Ovary (tissue), 9 donors: ENCODE data around the gene HSPA1B. TPM values are rescaled to one million over a fixed set of nuclear protein-coding genes. Genes with fewer than 3 reads are reported as not detected.
"Not testable (repeated sequence)": the region's sequence is repeated elsewhere in the genome, so short reads cannot be mapped to it uniquely, and the experiment has no call there.

Experiments used
- DNase-seq, 5 donors: peaks; one replicate each; pipeline ENCODE4 v3.0.0-alpha.2; 2019 to 2020
- H3K27ac ChIP-seq, 2 donors: fragments of 200-600 bp; one replicate each; pipeline versions ENCODE4 v1.5.1 to v1.8.0; 2019 to 2022
- H3K27me3 ChIP-seq: fragments of 200-600 bp; one replicate; pipeline ENCODE4 v1.8.0; 2022
- H3K36me3 ChIP-seq: fragments of 200-600 bp; sonication (generic); one replicate; pipeline ENCODE4 v1.5.1; 2019
- H3K4me1 ChIP-seq: one replicate; pipeline ENCODE4 v1.8.1; 2013; ENCODE audit warnings: mild to moderate bottlenecking, moderate library complexity; ENCODE audit not compliant: insufficient read depth
- H3K4me3 ChIP-seq: fragments of 200-600 bp; sonication (generic); one replicate; pipeline ENCODE4 v1.5.1; 2017
- H3K9me3 ChIP-seq, 2 donors: fragments of 200-600 bp in 1 of 2; sonication (generic) in 1 of 2; one replicate each; pipeline versions ENCODE4 v1.5.1 to v1.8.1; 2013 to 2019; ENCODE audit warnings: mild to moderate bottlenecking in 1 of 2, moderate library complexity in 1 of 2
- EP300 ChIP-seq: sonication (generic); formaldehyde crosslinking; IDR thresholded peaks from one replicate; pipeline ENCODE4 v1.6.1; 2017; ENCODE audit warnings: antibody characterized with exemption
- POLR2A ChIP-seq: fragments of 450-650 bp; IDR thresholded peaks from one replicate; pipeline ENCODE4 v1.6.1; 2017; ENCODE audit warnings: antibody characterized with exemption, mild to moderate bottlenecking, moderate library complexity
- WGBS, 3 donors: extraction: QIAGEN DNeasy Blood & Tissue Kit in 1 of 3; methylation state at CpG; one replicate each; pipeline versions ENCODE4 v1.1.5 to v1.1.7; 2013 to 2017; 5-methylcytosine and 5-hydroxymethylcytosine counted together
- intact Hi-C, 4 donors: fragments of 100-400 bp; cut with DNase I; formaldehyde crosslinking; loops; one replicate each; pipeline versions ENCODE4 v1.11.0 to v1.15.1; 2022 to 2023
- polyA plus RNA-seq, 2 donors: library from polyadenylated mRNA; stranded (reverse); fragments of 200-250 nt in 1 of 2; fragments of 350-450 nt in 1 of 2; fragmentation: Illumina TruSeq in 1 of 2; extraction: RNeasy Lipid Tissue Mini Kit (QIAGEN cat#74804) in 1 of 2; gene quantifications; one replicate each; pipeline ENCODE4 v1.2.3, GENCODE V29; 2013 to 2014
- total RNA-seq, 7 donors: library from RNA; depleted of rRNA in 2 of 7; stranded (reverse); fragments of >200 nt in 2 of 7; fragmentation: NEBNext Ultra II Directional in 3 of 7; extraction: Animal tissue kit (Norgen Biotek cat#: 25700) in 3 of 7; gene quantifications; one replicate each; pipeline versions ENCODE4 v1.1.0 to v1.2.4, GENCODE V29; 2016 to 2023
- TF ChIP-seq, protein P1 (sequence below), 3 donors: fragments of 450-650 bp in 2 of 3; fragments of 200-600 bp in 1 of 3; IDR thresholded peaks; one replicate each; pipeline versions ENCODE4 v1.5.1 to v1.8.0; 2016 to 2022; ENCODE audit warnings: antibody characterized with exemption in 3 of 3, mild to moderate bottlenecking in 1 of 3
- donor health status: DM: no; HTN: no; CAD: no; lungs with moderate emphysema.
- donor health status: DM: no; HTN: no; CAD: no.
- donor health status: Bipolar disorder and iron deficiency.
- donor health status: DM: yes; HTN: yes; CAD: no.
- donor health status: DM: no; HTN: no; CAD: no.
- donor health status: DM: yes; HTN: yes; CAD: no.

The HSPA1B gene
- total and polyA plus RNA-seq, 9 donors = 41.9 to 506 (median 175) TPM

DNA sequence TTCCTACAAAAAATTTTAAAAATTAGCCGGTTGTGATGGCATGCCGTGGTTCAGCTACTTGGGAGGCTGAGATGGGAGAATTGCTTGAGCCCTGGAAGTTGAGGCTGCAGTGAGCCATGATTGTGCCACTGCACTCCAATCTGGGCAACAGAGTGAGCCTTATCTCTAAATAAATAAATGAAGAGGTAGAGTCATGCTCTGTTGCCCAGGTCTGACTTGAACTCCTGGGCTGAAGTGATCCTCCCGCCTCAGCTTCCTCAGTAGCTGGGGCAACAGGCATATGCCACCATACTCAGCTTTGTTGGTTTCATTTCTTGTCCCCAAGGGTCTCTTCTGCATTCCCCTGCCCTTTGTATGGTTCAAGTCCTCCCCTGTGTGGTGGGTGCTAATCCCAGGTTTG is 17.0 kb downstream of the HSPA1B start:
- intact Hi-C loops = no loop called here
- no peak for DNase-seq
- no peaks in the 10 kb centered on the region for H3K36me3 ChIP-seq
- H3K9me3 ChIP-seq = no peaks in the 10 kb centered on the region
- no peak overlapping the region for H3K4me3 ChIP-seq
- no peaks in the 10 kb centered on the region for H3K4me1 ChIP-seq
- WGBS, 3 donors = 94 to 98% (median 95%) methylated on average over 3 of the region's 3 CpGs
- no peak overlapping the region for H3K27ac ChIP-seq
- TF ChIP-seq, protein P1, sequence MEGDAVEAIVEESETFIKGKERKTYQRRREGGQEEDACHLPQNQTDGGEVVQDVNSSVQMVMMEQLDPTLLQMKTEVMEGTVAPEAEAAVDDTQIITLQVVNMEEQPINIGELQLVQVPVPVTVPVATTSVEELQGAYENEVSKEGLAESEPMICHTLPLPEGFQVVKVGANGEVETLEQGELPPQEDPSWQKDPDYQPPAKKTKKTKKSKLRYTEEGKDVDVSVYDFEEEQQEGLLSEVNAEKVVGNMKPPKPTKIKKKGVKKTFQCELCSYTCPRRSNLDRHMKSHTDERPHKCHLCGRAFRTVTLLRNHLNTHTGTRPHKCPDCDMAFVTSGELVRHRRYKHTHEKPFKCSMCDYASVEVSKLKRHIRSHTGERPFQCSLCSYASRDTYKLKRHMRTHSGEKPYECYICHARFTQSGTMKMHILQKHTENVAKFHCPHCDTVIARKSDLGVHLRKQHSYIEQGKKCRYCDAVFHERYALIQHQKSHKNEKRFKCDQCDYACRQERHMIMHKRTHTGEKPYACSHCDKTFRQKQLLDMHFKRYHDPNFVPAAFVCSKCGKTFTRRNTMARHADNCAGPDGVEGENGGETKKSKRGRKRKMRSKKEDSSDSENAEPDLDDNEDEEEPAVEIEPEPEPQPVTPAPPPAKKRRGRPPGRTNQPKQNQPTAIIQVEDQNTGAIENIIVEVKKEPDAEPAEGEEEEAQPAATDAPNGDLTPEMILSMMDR (IDR thresholded peaks at IDR 0.05) = no peak
- no peaks in the 10 kb centered on the region for H3K27me3 ChIP-seq

DNA sequence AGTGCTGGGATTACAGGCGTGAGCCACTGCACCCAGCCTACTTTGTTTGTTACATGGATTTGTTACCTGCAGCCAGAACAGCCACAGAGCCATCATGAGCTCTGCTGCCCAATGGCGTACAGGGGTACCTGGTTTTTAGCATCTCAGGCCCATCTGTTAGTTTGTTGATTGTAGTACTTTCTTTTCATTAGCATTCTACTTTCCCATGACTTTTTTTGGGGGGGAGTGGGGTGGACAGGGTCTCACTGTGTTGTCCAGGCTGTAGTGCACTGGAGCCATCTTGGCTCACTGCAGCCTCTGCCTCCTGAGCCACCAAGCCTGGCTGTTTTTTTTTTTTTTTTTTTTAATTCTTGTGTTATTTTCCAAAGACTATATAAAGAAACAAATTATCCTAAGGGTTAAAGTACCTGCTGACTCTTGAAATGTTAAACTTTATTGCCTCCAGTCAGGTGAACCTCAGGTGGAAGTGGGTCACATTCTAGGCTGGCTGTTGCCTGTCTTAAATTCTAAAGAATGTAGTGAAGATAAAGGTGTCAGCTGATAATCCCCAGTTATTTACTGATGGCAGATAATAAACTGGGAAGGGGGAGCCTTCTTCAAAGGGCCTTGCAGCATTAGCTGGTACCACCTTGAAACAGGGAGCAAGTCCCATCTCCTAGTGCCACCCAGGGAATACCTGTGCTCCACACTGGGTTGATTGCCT is 19.9 kb downstream of the HSPA1B start:
- no peak for DNase-seq
- no peak overlapping the region for H3K4me3 ChIP-seq
- H3K27ac ChIP-seq = no peak overlapping the region
- H3K27me3 ChIP-seq = no peaks in the 10 kb centered on the region
- intact Hi-C loops = no loop called here
- WGBS, 3 donors = 82 to 89% (median 88%) methylated on average over 2 of the region's 2 CpGs
- H3K36me3 ChIP-seq = no peaks in the 10 kb centered on the region
- no peaks in the 10 kb centered on the region for H3K9me3 ChIP-seq
- TF ChIP-seq POLR2A = no peak
- TF ChIP-seq EP300 = no peak
- TF ChIP-seq, protein P1 (IDR thresholded peaks at IDR 0.05) = no peak
- H3K4me1 ChIP-seq = no peaks in the 10 kb centered on the region

DNA sequence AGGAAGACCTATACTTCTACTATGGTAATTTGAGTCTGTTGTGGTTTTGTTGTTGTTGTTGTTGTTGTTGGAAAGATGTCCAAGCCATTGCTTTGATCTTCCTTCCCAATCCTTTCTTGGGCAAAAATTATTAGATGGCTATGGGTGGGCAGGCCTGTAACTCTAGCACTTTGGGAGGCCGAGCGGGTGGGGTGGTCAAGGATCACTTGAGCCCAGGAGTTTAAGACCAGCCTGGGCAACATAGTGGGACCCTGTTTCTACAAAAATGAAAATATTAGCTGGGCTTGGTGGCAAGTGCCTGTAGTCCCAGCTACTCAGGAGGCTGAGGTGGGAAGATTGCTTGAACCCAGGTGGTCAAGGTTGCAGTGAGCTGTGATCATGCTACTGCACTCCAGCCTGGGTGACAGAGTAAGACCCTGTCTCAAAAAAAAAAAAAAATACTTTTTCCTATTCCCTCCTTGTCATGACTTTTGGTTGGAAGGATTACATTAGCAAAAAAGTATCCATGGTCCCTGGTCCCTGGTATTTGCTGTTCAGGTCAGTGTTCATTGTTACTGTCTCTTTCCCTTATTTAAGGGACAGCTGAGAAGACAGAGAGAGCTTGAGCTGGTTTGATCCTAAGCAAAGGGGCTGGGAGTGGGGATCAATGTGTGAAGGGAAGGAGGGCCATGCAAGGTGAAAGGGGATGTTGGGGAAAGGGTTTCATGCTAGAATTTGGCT is 23.4 kb downstream of the HSPA1B start:
- DNase-seq = no peak
- Histone ChIP-seq H3K9me3 (no peaks in the 10 kb centered on the region), H3K4me3 (no peak overlapping the region), H3K36me3 (no peaks in the 10 kb centered on the region), H3K27me3 (no peaks in the 10 kb centered on the region), H3K4me1 (no peaks in the 10 kb centered on the region), H3K27ac (no peak overlapping the region)
- WGBS, 3 donors = 91 to 95% (median 94%) methylated on average over 2 of the region's 2 CpGs
- intact Hi-C loops = no loop called here
- TF ChIP-seq POLR2A (no peak), EP300 (no peak)
- TF ChIP-seq, protein P1 (IDR thresholded peaks at IDR 0.05) = no peak

DNA sequence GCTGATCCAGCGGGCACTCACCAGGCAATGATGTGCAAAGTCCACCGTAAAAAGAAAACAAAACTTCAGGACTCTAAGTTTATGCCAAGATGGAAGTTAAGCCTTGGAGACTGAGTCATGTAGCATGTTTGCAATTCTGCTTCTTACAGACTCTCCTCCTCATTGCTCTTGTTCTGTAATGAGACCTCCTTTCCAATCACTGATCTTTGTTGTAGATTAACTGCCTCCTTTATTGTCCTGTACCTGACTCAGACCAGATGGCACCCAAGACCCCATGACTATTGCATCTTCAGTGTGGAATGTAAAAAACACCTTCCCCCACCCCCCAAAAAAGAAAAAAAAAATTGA is 23.9 kb downstream of the HSPA1B start:
- no peaks in the 10 kb centered on the region for H3K9me3 ChIP-seq
- H3K27me3 ChIP-seq = no peaks in the 10 kb centered on the region
- TF ChIP-seq EP300 = no peak
- TF ChIP-seq, protein P1 (IDR thresholded peaks at IDR 0.05) = no peak
- H3K36me3 ChIP-seq = no peaks in the 10 kb centered on the region
- H3K4me1 ChIP-seq = no peaks in the 10 kb centered on the region
- H3K27ac ChIP-seq = no peak overlapping the region
- WGBS, 3 donors = 43 to 66% (median 54%) methylated on average over 2 of the region's 2 CpGs
- no peak for DNase-seq
- intact Hi-C loops = no loop called here
- no peak overlapping the region for H3K4me3 ChIP-seq

DNA sequence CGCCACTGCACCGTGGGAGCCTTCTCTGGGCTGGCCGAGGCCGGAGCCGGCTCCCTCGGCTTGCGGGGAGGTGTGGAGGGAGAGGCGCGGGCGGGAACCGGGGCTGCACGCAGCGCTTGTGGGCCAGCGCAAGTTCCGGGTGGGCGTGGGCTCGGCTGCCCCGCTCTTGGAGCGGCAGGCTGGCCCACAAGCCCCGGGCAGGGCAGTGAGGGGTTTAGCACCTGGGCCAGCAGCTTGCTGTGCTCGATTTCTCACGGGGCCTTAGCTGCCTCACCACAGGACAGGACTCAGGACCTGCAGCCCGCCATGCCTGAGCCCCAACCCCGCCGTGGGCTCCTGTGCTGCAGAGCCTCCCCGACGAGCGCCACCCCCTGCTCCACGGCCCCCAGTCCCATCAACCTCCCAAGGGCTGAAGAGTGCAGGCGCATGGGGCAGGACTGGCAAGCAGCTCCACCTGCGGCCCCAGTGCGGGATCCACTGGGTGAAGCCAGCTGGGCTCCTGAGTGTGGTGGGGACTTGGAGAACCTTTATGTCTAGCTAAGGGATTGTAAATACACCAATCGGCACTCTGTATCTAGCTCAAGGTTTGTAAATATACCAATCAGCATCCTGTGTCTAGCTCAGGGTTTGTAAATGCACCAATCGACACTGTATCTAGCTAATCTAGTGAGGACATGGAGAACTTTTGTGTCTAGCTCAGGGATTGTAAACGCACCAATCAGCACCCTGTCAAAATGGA is 24.6 kb downstream of the HSPA1B start:
- WGBS, 3 donors = 82 to 86% (median 85%) methylated on average over 20 to 35 of the region's 35 CpGs
- intact Hi-C loops, H3K4me1 ChIP-seq, H3K36me3 ChIP-seq, H3K27me3 ChIP-seq, H3K4me3 ChIP-seq, DNase-seq, H3K27ac ChIP-seq, H3K9me3 ChIP-seq: not testable (repeated sequence)

DNA sequence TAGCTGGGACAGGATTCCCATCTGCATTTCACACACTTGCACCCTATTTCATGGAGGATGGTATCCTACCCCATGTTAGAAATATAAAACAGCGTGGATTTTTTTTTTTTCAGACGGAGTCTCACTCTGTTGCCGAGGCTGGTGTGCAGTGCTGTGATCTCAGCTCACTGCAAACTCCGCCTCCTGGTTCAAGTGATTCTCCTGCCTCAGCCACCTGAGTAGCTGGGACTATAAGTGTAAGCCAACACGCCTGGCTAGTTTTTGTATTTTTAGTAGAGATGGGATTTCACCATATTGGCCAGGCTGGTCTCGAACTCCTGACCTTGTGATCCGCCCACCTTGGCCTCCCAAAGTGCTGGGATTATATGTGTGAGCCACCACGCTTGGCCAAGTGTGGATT is 30.2 kb downstream of the HSPA1B start:
- H3K36me3 ChIP-seq, H3K27ac ChIP-seq, H3K27me3 ChIP-seq, intact Hi-C loops, H3K4me1 ChIP-seq, DNase-seq, H3K9me3 ChIP-seq, H3K4me3 ChIP-seq: not testable (repeated sequence)
- 83 to 92% (median 90%) methylated on average over 8 of the region's 8 CpGs for WGBS, 3 donors
